GM19324 (cell line): ENCODE results near the gene NTM.

Source experiments
- ATAC-seq: cut with Tn5 transposase; IDR thresholded peaks from one replicate; pipeline ENCODE4 v1.9.1; 2021; ENCODE audit warnings: mild to moderate bottlenecking, moderate library complexity; ENCODE audit not compliant: unreplicated experiment, low FRiP score

Gene NTM

DNA sequence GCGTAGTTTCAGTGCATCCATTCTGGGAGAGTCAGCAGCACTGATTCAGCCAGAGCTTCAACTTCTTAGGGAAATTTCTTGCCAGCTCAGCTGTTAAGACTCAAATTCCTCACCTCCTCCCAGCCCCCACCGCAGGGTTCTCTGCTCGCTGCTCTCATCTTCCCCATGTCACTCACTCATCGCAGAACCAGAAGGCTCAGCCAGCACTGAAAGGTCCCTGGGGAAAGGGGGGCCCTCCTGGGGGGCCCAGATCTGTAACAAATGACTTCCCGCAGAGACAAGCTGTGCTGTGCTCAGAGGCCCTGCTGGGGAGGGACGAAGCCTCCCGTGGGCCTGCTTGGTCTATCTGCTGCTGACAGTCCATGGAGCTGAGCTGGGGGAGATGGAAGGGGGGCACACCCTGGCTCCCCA, 220.6 kb downstream of the NTM start:
- ATAC-seq = no peak

- no peak for ATAC-seq
These were observed 221.7 kb downstream of the NTM start for GRCh38 chr11:131592152-131592551.

DNA sequence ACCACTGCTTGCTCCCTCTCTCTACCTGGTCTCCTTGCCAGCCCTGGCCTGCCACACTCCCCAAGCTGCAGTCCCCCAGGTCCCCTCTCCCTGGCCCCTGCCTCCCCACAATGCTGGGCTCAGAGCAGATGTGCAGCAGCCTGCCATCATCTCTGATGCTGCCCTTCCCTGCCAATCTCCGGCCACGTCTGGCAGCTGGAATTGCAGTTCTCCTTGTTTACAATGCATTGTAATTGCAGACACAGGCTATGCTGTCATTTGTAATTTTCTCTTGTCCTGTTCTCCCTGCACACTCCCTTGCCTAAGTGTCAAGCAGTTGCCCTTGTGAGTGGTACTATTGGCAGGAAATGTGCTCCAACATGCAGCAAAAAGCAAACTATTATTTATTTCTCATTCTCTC, 222.3 kb downstream of the NTM start:
- ATAC-seq = no peak

- no peak for ATAC-seq
These were observed 222.9 kb downstream of the NTM start for GRCh38 chr11:131593301-131593700.

GRCh38 chr11:131595797-131596196, 225.4 kb downstream of the NTM start:
- ATAC-seq = no peak

- no peak for ATAC-seq
These were observed 227.5 kb downstream of the NTM start for GRCh38 chr11:131597890-131598289.

GRCh38 chr11:131598305-131598704, 227.9 kb downstream of the NTM start:
- ATAC-seq = no peak

- no peak for ATAC-seq
These were observed 228.9 kb downstream of the NTM start for GRCh38 chr11:131599285-131599684.

DNA sequence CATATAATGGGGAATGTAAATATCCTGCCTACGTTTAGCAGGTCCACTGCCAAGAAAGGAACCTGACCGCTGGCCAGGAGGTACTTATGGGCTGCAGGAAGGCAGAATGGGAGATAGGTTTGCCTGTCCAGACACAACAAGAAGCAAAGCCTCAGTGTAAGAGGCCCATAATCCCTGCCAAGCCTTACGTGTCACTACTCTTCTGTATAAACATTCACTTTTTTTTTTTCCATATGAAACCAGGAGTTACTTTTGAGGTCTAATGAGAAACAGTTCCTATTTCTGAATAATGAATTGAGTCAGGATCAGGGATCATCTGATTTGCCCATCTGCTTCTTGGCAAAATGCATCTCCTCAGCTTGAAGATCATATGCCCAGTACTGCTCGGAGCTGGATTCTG, 230.2 kb downstream of the NTM start:
- ATAC-seq = no peak

GRCh38 chr11:131601586-131601985, 231.2 kb downstream of the NTM start:
- ATAC-seq = no peak

- no peak for ATAC-seq
These were observed 232.0 kb downstream of the NTM start for GRCh38 chr11:131602431-131602830.

GRCh38 chr11:131606811-131607335, 236.5 kb downstream of the NTM start:
- ATAC-seq = no peak

DNA sequence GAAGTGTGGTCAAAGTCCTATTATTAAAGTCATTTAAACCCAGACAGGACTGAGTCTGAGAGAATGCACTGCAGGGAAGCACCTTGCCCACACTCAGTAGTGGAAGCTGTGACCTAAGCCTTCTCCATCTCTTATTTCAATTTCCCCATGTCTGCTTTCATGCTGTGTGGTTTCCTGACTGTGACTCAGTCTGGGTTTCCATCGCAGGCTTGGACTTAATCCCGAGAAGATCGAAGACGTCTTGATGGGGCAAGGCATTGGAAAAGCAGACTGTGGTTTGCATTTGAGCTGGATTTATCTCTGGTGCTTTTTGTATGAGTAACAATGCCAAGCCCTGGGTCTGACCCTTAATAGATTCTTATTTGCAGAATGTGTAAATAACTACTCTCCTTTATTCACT, 238.9 kb downstream of the NTM start:
- no peak for ATAC-seq

DNA sequence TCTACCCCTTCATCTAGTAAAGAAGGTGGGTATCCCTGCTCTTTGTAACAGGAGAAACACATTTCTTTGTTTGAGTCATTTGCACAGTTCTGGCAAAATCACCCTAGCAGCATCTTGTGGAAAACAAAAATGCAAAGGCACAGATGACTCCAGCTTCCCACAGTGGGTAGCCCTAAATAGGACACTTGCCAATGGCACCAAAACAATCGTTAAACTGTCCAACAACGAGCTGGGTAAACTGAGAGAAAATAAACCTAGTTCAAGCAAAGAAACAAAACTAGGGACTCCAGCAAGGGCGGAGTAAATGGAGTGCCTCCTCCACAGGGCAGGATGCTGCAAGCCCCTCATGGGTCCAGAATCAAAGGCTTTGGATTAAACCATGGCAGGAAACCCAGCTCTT, 239.5 kb downstream of the NTM start:
- ATAC-seq = no peak

- no peak for ATAC-seq
These were observed 240.9 kb downstream of the NTM start for GRCh38 chr11:131611322-131611721.

DNA sequence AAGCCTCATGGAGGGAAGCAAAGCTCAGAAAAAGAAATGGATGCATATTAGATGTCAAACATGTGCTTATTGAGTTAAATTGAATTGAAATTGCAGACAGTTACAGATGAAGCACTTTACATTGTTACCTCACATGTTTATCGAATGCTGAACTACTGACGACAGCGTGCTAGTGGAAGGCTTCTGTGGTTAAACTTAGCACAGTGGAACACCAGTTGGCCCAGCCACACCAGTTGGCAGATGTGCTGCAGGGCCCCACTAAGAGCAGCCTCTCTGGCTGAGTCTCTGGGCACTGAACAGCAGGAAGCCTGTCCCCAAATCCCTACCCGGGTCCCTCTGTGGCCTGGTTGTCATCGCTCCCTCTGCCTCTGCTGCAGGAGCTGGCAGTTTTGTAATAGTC, 242.1 kb downstream of the NTM start:
- no peak for ATAC-seq

DNA sequence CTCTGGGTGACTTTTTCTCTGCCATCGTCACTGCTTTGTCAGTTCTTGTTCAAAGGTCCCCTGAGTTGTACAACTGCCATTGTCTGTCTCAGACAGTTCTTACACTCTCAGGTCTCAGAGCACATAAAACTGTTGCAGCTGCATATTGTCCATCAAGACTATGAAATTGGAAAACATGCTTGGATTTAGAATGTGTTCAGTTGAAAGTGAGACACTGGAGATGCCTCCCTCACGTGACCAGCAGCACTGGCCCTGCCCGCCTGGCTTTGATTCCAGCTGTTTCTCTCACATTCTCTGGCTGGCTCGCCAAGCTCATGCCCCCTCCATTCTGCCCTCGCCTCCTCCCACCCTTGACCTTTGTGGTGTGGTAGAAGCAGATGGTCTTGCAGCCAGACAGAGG, 244.2 kb downstream of the NTM start:
- ATAC-seq = no peak

DNA sequence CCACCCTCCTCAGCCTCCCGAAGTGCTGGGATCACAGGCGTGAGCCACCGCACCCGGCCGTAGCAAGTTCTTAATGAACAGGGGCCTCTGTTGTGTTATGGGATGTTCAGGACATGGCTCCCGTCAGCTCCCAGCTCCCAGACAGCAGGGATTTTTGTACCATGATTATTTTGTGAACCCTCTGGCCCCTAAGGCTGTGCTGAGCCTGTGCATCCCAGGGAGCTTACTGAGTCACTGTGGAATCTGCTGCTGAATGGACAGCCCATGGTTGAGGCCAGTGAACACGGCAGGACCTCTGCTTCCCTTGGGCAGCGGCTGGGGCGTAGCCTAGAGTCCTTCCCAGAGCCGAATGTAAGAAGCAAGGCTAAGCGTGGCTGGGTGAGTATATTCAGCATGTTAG, 245.2 kb downstream of the NTM start:
- ATAC-seq = no peak

DNA sequence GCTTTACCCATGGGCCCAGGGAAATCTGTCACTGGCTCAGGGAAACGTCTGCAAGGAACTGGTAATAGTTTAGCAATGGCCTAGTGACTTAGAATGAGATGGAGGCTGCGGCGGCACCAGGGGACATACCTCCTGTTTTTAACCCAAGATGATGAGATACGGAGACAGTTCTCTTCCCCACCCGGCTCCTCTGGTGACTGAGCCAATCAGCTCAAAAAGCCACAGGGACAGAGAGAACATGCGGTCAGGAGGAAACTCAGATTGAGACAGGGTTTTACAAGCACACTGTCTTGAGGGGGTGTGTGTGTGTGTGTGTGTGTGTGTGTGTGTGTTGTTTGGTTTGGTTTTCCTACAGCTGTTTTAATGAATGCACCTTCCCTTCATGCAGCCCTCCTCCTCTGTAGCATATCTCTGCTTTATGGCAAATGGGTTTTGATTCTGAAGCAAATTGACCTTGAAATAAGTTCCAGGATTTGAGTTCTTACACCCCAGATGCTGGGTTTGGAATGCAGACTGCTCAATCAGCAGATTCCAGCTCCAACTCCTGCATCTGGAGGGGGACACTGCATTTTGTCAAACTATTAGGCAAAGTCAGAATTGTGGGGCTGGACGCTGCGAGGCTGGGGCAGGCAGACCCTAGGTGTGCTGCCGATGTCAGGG, 246.2 kb downstream of the NTM start:
- ATAC-seq = no peak

DNA sequence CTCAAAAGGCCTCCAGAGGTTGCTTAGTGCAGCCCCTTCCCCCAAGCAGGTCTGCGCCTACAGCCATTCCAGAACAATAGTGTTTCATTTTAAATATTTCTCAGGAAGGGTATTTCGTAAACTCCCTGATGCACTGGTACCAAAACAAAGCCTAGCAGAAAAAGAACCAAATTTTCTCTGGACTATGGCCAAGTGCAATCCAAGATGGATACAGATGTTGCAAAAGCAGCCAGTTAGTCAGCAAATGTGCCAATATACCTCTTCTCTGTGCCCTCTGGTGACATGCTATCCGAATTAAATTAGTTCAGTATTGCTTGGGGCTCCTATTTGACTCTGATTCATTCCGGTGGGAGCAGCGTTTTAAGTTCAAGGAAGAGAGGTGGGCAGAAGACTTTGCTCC, 247.8 kb downstream of the NTM start:
- ATAC-seq = no peak

DNA sequence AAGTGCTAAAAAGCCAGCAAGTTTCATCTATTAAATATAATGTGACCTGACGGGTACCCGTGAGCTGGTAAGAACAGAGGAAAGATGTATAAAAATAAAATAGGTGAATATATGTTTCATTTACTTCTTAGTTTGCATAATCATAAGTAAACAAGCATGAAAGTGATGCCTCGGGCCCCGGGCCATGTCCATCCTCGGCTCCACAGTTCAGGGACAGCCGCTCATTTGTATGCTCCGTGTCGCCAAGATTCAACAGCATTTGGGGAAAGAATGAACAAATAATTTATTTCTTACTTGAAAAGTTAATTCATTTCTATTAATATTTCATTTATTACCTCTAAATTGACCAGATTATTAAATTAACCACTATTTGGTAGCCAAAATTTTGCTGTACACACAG, 251.8 kb downstream of the NTM start:
- no peak for ATAC-seq

GRCh38 chr11:131624531-131624930, 254.1 kb downstream of the NTM start:
- ATAC-seq = no peak

GRCh38 chr11:131626788-131627187, 256.4 kb downstream of the NTM start:
- ATAC-seq = no peak
